ENCODE data around the gene C12orf56.
"Not testable (repeated sequence)": the region's sequence is repeated elsewhere in the genome, so short reads cannot be mapped to it uniquely, and the experiment has no call there.

C12orf56 gene

GRCh38 chr12:64385019-64385418, 5.5 kb downstream of the C12orf56 start:
- no peak for DNase-seq

- DNase-seq, result no peak
These were observed 6.9 kb downstream of the C12orf56 start for GRCh38 chr12:64383675-64384074.

- no peak for DNase-seq
These were observed 27.7 kb downstream of the C12orf56 start for GRCh38 chr12:64362721-64363305.

GRCh38 chr12:64361173-64361572, 29.4 kb downstream of the C12orf56 start:
- not testable (repeated sequence) for DNase-seq

- not testable (repeated sequence) for DNase-seq
These were observed 34.3 kb downstream of the C12orf56 start for GRCh38 chr12:64356209-64356608.

- no peak for DNase-seq
These were observed 38.4 kb downstream of the C12orf56 start for GRCh38 chr12:64352181-64352580.

GRCh38 chr12:64351265-64351664, 39.3 kb downstream of the C12orf56 start:
- no peak for DNase-seq

- no peak for DNase-seq
These were observed 42.9 kb downstream of the C12orf56 start for GRCh38 chr12:64347630-64348029.

GRCh38 chr12:64344631-64345030, 45.9 kb downstream of the C12orf56 start:
- DNase-seq, result peak; percentile 55

- not testable (repeated sequence) for DNase-seq
These were observed 50.0 kb downstream of the C12orf56 start for GRCh38 chr12:64340546-64340945.

- DNase-seq, result no peak
These were observed 54.6 kb downstream of the C12orf56 start for GRCh38 chr12:64335886-64336466.

GRCh38 chr12:64332938-64333337, 57.6 kb downstream of the C12orf56 start:
- no peak for DNase-seq

GRCh38 chr12:64332296-64332695, 58.3 kb downstream of the C12orf56 start:
- no peak for DNase-seq

GRCh38 chr12:64329031-64329710, 61.4 kb downstream of the C12orf56 start:
- DNase-seq, result not testable (repeated sequence)

- no peak for DNase-seq
These were observed 65.5 kb downstream of the C12orf56 start for GRCh38 chr12:64325055-64325454.

GRCh38 chr12:64323476-64324225, 66.9 kb downstream of the C12orf56 start:
- DNase-seq, result no peak

GRCh38 chr12:64323006-64323405, 67.6 kb downstream of the C12orf56 start:
- no peak for DNase-seq

GRCh38 chr12:64320611-64321010, 69.9 kb downstream of the C12orf56 start:
- DNase-seq, result no peak

- not testable (repeated sequence) for DNase-seq
These were observed 70.9 kb downstream of the C12orf56 start for GRCh38 chr12:64319540-64320225.

GRCh38 chr12:64318605-64319004, 72.0 kb downstream of the C12orf56 start:
- DNase-seq, result no peak

GRCh38 chr12:64311877-64312276, 78.7 kb downstream of the C12orf56 start:
- DNase-seq, result no peak

- no peak for DNase-seq
These were observed 86.0 kb downstream of the C12orf56 start for GRCh38 chr12:64304571-64304970.

GRCh38 chr12:64299628-64300027, 90.9 kb downstream of the C12orf56 start:
- DNase-seq, result no peak
